Dermis blood vessel endothelial cell (primary cell): ENCODE results near the gene PANK4. TPM values are rescaled to one million over a fixed set of nuclear protein-coding genes. Genes with fewer than 3 reads are reported as not detected.

Experiments used
- DNase-seq: peaks from one replicate; pipeline ENCODE4 v3.0.0; 2010
- total RNA-seq: library from RNA; depleted of rRNA; stranded (reverse); fragments of >200 nt; gene quantifications from 2 replicates; pipeline ENCODE4 v1.2.3, GENCODE V29; 2014

Gene PANK4
- total RNA-seq, 1 donor from 2014 or later: 24.7 TPM

DNA sequence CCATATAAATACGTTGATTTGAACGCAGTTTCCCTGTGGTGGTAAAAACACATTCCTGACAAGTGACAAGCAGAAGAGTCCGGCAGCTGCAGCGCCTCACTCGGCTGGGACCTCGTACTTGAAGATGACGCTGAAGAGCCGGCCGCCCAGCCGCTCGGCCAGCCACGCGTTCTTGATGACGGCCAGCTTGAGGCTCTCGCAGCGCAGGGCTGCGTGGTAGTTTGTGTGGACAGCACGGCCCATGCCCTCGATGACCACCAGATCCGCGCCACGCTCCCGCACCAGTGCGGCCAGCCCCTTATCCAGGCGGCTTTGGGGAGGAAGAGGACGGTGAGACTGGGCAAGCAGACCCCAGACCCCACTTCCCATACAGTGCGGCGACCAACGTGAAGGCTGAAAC is 17.6 kb downstream of the PANK4 start:
- DNase-seq: no peak

DNA sequence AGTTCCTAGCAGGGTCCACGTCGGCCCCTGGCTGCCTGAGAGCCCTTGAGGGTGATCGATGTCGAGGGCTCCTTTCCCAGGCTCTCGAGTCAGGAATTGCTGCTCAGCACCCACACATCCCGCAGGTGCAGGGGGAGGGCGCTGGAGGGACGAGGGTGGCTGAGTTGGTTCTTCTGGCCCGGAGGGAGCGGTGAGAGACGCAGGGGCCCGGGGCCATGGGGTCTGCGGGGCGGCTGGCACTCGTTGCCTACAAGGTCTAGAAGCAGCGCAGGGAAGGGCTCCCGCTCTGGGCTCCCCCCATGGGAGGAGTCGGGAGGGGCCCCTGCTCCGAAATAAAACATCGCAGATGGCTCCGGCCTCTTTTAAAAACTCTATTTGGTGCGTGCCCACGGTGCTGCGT is 18.2 kb downstream of the PANK4 start:
- no peak for DNase-seq

DNA sequence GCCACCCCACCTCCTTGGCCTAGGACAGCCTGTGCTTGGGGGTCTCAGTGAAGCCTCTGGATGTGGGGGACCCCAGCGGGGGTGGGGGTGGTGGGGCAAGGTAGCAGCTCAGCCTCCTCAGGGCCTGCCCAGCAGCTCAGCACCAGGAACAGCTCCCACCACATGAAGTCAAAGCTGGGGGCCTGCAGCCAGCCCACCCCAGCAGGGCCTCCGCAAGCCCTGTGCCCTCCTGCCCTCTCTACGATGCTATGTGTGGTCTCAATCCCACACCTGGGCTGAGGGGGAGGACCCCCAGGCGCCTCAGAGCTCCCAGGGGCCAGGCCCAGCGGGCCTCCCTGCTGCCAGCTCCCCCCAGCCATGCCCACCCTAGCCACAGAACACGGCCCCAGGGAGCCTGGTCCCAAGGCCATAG is 18.6 kb downstream of the PANK4 start:
- DNase-seq: no peak

DNA sequence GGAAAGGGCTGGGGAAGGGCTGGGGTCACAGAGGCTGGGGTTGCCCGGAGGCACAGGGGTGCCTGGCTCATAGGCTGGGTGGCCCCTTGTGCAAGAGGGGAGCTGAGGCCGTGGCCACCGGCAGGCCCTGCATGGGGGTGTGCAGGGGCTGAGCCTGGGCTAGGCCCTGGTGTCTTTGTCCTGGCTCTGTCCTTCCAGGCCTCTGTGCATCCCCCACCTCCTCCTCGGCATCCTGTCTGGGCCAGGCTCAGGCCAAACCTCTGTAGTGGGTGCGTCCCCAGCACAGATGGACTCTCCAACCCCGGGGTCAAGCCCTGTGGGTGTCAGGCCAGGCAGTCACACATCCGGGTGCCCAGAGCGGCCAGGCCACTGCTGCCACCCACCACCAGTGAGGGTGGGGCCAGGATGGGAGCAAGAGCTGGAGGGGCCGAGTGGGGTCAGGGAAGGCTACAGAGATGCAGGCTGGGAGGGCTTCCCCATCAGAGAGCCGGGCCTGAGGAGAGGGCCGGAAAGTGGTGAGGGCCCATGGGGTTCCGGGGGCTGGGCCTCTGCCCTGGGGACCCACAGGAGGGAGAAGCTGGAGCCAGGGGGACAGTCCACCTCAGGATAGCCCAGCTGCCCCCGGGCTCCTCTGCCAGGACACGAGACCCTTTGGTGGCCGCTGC is 19.4 kb downstream of the PANK4 start:
- DNase-seq: no peak

DNA sequence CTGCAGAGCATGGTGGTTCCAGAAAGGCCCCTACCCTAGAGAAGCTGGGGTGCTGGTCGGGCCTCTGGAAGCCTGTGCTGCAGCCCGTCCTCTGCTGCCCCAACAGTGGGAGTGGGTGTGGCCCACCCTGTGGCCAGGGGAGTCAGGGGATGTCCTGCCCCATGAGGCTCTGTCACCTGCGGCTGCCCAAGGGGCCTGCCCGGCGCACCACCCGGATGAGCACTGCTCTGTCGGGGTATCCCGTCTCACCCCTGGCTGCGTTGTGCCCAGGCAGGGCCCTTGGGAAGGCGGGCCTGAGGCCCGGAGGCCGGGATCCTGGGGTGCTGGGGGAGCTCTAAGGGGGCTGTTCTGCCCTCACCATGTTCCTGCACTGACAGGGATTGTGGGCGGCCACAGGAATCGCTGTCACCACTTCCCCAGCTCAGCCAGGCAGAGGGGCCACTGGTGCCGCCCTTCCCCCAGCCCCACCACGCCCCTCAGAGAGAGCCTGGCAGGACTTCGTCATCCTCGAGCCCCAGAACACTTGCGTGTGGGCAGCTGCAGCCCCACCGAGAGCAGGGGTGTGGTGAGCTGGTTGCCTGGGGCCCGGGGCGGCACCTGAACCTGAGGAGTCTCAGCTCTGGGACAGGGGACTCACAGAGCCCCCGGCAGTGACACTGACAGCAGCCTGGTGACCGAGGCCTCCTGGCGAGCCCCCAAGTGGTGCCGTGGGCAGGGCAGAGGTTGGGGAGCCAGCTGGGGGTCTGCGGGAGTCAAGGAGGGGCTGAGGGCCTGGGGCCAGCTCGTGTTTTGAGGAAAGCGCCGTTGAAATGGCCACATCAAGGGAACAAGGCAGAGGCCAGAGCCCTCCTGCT is 20.2 kb downstream of the PANK4 start:
- no peak for DNase-seq

DNA sequence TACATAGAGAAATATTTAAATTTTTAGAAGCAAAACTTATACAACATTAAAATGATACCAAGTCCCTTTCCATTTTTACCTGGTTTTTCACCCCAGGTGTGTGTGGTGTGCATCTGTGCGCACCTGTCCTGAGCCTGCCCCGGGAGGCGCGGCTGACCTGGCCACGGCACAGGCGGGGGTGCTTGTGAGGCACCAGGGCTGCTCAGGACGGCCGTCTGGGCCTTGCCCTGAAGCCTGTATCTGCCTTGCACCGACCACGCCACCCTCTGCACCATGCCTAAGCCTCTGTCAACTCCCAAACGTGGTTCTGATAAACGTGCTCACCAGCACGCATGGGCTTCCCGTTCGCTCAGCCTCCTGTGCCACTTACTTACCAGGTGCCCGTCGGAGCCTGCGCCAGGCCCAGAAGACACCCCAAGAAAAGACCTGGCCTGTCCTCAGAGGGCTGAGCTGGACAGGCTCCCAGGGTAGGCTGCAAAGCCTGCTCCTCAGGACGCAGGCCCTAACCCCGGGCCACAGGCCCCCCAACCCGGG is 20.9 kb downstream of the PANK4 start:
- DNase-seq: no peak

DNA sequence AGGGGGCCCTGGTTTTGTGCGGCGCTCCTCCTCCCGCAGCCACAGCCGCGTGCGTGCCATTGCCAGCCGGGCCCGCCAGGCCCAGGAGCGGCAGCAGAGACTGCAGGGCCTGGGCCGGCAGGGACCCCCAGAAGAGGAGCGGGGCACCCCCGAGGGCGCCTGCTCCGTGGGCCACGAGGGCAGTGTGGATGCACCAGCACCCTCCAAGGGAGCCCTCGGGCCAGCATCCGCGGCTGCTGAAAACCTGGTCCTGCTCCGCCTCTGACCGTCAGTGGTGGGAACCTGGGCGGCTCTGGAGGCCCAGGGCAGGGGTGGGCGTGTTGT is 21.5 kb downstream of the PANK4 start:
- no peak for DNase-seq

DNA sequence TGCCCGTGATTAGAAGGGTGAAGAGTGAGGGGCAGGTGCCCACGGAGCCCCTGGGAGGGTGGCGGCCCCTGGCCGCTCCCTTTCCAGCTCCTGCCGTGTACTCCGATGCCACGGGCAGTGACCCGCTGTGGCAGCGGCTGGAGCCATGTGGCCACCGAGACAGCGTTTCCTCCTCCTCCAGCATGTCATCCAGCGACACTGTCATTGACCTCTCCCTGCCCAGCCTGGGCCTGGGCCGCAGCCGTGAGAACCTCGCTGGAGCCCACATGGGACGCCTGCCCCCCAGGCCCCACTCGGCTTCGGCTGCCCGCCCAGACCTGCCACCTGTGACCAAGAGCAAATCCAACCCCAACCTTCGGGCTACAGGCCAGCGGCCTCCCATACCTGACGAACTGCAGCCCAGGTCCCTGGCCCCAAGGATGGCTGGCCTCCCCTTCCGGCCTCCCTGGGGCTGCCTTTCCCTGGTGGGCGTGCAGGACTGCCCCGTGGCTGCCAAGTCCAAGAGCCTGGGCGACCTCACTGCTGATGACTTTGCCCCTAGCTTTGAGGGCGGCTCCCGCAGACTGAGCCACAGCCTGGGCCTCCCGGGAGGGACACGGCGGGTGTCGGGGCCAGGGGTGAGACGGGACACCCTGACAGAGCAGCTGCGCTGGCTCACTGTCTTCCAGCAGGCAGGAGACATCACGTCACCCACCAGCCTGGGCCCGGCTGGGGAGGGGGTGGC is 22.0 kb downstream of the PANK4 start:
- no peak for DNase-seq

DNA sequence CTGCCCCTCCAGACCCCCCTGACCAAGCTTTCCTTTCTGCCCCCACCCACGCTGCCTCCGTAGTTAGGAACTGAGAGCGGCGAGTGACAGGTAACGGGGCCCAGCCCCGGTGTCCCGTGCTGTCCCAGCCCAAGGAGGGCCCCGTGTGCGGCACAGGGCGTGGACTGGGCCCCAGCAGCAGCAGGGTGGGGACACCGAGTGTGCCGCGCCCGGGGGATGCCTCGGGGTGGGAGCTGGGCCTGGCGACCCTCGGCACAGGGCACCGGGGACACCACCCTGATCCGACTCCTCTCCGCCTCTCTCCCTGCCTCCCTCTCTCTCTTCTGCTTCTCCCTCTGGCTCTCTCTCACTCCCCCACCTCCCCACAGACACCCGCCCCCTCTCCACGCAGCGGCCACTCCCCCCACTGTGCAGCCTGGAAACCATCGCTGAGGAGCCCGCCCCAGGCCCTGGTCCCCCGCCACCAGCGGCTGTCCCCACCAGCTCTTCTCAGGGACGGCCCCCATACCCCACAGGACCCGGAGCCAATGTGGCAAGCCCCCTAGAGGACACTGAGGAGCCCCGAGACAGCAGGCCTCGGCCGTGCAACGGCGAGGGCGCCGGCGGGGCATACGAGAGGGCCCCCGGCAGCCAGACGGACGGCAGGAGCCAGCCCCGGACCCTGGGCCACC is 22.7 kb downstream of the PANK4 start:
- DNase-seq: no peak

DNA sequence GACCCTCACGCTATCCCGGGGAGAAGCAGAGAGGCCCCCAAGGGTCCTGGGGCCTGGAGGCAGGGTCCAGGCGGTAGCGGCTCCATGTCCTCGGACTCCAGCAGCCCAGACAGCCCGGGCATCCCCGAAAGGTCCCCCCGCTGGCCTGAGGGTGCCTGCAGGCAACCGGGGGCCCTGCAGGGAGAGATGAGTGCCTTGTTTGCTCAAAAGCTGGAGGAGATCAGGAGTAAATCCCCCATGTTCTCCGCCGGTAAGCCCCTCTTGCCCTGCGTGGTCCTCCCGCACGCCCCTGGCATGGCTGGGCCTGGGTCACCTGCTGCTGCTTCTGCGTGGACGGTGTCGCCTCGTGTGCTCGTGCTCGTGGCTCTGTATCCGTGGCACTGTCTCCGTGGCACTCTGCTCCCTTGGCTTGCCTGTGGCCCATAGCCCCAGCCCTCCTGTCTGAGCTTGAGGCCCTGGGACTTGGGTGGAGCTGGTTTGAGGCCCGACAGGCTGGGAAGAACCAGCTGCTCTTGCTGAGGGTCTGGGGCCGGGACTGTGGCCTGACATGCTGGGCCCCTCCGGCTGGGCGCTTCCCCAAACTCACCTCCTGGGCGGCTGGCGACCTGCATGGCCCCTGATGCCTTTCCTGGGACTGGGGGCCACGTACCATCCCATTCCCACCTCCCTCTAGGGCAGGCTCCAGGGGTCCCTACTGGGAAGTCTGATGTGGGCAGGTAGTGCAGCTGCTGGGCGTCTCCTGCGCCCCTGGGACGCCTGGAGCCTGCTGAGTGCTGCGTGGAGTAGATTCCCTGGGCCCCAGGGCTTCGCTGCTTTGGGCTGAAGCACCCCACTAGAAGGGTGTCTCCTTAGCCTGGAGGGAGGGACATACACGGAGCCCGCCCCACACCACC is 23.5 kb downstream of the PANK4 start:
- no peak for DNase-seq

DNA sequence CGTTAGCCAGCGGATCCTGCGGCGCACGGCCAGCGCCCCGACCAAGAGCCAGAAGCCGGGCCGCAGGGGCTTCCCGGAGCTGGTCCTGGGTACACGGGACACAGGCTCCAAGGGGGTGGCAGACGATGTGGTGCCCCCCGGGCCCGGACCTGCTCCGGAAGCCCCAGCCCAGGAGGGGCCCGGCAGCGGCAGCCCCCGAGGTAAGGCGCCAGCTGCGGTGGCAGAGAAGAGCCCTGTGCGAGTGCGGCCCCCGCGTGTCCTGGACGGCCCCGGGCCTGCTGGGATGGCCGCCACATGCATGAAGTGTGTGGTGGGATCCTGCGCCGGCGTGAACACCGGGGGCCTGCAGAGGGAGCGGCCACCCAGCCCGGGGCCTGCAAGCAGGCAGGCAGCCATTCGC is 24.2 kb downstream of the PANK4 start:
- no peak for DNase-seq

DNA sequence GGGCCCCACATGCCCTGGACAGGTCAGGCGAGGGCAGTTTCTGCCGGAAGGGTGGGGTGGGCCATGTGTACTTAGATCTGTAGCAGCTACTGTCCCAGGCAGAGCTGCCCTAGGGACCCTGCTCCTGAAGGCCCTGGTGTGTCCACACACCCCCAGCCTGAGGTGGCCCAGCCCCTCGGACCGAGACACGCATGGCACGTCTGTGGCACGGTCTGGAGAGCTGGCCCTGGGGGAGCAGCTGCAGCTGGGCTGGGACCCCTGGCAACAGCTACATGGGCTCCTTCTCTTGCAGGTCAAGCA is 24.6 kb downstream of the PANK4 start:
- DNase-seq: no peak

DNA sequence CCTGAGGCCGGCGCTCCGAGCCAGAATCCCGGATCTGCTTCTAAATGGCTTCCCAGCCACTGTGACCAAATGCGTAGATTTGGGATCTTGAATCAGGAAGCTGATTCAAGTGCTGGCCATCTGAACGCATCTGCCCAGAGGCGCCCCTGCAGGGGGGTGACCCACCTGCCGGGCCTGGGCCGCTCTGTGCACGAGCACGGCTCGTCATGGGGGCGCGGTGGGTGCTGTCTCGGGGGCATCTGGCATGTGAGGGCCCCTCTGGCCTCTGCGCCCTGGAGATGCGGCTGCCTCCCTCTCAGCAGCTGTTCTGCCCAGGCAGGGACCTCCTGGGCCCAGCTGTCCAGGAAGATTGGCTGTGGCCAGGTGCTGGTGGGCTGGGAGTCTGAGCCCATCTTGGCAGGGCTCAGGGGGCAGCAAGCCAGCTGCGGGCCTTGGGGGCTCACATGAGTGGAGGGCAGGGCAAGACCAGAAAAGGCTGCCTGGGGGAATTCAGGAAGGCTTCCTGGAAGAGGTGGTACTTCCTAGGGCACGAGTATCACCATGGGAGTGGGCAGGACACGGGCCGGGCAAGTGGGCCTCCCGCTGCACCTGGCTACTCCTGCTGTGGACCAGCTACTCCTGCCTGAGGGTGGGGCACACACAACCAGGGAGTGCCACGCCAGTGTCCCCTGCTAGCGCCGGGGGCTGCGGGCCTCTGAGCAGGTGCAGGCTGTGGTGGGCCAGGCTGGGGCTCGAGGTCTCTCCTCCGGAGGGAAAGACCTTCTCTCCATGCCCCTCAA is 25.2 kb downstream of the PANK4 start:
- no peak for DNase-seq

DNA sequence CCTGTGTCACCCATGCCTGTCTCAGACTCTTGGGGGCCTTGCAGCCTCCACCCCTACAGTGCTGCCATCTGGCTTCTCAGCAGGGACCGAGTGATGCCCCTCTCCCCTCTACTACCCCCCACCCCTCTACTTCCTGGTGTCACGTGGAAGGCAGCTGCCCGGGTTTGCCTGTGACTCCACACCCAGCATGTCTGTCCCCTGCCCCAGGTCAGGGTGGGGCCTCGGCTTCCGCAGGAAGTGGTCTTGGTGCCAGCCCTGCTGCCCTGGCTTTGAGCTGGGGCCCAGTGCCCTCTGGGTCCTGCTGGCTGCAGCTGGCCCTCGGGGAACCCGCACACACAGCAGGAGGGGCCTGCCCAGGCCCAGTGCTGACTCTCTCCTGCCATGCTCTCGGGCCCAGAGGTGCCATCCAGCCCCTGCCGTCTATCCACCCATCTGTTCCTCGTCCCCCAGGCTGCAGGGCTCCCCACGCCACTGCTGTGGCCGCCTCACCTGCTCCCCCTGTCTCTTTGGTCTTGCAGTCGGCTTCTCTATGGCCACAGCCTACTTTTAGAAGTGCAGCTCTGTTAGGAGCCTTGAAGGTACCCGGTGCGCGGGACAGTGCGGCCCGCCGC is 26.3 kb downstream of the PANK4 start:
- DNase-seq: no peak

DNA sequence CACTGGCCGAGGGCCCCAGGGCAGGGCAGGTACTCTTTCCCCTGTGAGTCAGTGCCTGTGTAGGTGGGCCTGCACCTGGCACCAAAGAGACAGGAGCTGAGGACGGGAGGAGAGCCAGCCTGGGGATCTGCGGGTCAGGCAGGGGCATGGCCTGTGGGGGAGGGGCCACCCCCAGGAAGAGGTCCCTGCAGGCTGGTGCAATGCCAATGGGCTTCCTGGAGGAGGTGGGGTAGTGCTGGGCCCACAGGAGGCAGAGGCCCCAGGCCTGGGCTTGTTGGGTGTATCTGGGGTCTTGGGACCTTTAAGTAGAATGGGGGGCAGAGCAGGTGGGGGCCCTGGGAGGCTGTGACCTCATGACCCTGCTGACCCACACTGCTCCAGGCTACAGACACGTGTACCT is 27.1 kb downstream of the PANK4 start:
- DNase-seq: no peak

DNA sequence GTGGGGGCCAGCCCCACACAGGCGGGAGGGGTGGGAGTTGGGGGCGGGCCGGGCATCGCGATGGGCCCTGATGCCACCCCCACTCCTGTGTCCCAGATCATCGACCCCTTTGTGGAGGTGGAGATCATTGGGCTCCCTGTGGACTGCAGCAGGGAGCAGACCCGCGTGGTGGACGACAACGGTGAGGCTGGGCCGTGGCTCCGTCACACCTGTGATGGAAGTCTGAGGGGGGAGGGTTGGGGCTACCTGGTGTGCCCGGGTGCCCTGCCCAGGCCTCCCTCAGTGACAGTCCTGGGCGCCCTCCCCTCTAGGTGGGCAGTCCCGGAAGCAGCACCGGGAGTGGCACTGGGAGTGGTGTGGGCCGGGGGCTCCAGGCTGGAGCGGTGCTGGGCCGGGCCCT is 27.7 kb downstream of the PANK4 start:
- DNase-seq: no peak

DNA sequence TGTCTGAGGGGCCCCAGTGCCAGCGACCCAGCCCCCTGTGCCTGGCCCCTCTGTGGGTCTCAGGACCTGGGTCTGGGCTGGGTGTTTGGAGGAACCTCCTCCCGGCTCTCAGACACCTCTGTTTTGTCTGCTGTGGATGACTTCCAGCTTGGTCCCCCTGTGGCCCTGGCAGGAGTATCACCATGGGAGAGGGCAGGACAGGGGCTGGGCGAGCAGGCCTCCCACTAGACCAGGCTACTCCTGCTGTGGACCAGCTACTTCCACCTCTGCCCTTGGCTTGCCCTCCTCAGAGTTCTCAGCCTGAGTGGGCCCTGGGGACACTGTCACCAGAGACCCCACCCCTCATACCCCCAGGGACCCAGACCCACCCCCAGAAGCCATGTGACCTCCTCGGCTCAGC is 28.5 kb downstream of the PANK4 start:
- no peak for DNase-seq

DNA sequence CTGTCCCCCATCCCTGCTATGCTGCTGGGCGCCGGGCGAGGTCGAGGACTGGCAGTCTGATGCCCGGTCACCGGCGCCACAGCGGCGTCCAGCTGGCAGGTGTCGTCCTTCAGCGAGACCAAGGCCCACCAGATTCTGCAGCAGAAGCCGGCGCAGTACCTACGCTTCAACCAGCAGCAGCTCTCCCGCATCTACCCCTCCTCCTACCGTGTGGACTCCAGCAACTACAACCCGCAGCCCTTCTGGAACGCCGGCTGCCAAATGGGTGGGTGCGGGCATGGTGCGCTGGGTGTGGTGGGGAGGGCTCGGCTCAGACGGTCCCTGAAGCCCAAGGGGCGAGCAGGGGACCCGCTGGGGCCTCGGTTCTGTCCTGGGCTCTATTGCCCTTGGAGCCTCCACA is 29.6 kb downstream of the PANK4 start:
- no peak for DNase-seq

DNA sequence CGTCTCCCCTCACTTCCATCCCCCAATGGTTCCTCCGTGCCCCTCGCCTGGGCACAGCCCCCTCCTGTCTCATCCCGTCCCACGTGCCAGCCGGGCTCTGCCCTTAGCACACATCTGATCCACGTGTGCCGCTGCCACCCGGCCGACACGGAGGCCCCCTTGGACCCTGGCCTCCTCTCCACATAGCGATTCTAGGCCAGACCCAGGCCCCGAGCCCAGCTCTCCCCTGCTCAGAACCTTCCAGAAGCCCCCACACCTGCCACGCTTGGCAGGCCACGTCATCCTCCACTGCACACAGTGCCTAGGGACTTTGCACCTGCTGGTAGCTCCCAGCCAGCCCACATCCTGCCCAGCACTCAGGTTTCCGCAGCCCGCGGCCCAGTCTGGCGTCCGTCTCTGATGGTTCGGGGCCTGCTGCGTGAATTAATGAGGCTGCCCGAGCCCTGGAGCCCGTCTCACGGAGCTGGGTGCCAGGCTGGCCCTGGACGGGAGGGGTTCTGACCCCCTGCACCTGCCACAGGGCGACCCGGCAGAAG is 30.2 kb downstream of the PANK4 start:
- DNase-seq: no peak

DNA sequence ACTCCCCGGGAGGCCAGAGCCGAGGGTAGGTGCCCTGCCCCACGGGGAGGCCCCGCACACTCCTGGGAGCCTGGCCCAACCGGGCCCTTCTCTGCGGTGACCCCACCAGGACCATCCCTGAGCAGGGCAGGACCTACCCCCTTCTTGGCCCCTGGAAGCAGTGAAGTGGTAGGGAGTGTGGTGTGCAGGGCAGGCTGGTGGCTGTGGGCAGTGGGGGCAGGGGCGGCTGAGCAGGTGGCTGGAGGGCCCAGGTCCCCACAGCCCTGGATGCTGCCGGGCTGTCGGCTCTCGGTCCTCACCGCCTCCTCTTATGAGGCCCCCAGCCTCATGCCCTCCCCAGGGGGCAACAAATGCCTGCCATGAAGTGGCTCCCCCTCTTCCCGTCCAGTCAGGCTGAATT is 30.9 kb downstream of the PANK4 start:
- DNase-seq: no peak

DNA sequence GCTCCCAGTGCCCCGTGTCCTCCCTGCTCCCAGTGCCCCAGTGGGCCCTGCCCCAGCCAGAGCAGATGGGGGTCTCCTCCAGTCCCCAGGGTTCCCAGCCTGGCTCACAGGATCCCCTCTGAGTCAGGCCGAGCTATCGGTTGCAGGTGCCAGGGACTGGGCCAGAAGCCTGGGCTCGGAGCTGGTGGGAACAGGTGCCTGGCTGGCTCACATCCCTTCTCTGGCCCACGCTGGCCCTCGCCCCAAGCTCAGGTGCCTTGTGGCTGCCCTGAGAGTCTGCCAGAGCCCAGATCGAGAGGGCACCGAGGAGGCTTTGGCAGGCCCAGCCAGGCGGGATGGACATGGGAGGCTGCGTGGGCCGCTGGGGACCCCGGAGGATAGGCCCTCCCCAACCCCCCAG is 31.4 kb downstream of the PANK4 start:
- DNase-seq: no peak
